ENCODE measurements around the gene CROCC.

- TF ChIP-seq SP1 (IDR thresholded peaks at IDR 0.05) (no peak), GABPA (IDR thresholded peaks at IDR 0.05 in 1 of 2, conservative IDR thresholded peaks at IDR 0.05 in 1 of 2) (no peak), REST (IDR thresholded peaks at IDR 0.05) (no peak)
- TF ChIP-seq, protein P1, sequence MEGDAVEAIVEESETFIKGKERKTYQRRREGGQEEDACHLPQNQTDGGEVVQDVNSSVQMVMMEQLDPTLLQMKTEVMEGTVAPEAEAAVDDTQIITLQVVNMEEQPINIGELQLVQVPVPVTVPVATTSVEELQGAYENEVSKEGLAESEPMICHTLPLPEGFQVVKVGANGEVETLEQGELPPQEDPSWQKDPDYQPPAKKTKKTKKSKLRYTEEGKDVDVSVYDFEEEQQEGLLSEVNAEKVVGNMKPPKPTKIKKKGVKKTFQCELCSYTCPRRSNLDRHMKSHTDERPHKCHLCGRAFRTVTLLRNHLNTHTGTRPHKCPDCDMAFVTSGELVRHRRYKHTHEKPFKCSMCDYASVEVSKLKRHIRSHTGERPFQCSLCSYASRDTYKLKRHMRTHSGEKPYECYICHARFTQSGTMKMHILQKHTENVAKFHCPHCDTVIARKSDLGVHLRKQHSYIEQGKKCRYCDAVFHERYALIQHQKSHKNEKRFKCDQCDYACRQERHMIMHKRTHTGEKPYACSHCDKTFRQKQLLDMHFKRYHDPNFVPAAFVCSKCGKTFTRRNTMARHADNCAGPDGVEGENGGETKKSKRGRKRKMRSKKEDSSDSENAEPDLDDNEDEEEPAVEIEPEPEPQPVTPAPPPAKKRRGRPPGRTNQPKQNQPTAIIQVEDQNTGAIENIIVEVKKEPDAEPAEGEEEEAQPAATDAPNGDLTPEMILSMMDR (IDR thresholded peaks at IDR 0.05; ENCODE audit: low read depth, low read length, missing input control) = no peak
- TF ChIP-seq, protein P2, sequence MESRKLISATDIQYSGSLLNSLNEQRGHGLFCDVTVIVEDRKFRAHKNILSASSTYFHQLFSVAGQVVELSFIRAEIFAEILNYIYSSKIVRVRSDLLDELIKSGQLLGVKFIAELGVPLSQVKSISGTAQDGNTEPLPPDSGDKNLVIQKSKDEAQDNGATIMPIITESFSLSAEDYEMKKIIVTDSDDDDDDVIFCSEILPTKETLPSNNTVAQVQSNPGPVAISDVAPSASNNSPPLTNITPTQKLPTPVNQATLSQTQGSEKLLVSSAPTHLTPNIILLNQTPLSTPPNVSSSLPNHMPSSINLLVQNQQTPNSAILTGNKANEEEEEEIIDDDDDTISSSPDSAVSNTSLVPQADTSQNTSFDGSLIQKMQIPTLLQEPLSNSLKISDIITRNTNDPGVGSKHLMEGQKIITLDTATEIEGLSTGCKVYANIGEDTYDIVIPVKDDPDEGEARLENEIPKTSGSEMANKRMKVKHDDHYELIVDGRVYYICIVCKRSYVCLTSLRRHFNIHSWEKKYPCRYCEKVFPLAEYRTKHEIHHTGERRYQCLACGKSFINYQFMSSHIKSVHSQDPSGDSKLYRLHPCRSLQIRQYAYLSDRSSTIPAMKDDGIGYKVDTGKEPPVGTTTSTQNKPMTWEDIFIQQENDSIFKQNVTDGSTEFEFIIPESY (IDR thresholded peaks at IDR 0.05) = no peak
Measured at GRCh38 chr1:16944038-16944437, 22.3 kb downstream of the CROCC start.
